HG02798 (cell line): ENCODE results near the gene PER2.

Experiments used
- ATAC-seq: cut with Tn5 transposase; IDR thresholded peaks from one replicate; pipeline ENCODE4 v1.9.1; 2021; ENCODE audit warnings: mild to moderate bottlenecking; ENCODE audit not compliant: unreplicated experiment, poor library complexity

Gene PER2

GRCh38 chr2:238254095-238254723 is 34.2 kb downstream of the PER2 start:
- ATAC-seq = no peak

DNA sequence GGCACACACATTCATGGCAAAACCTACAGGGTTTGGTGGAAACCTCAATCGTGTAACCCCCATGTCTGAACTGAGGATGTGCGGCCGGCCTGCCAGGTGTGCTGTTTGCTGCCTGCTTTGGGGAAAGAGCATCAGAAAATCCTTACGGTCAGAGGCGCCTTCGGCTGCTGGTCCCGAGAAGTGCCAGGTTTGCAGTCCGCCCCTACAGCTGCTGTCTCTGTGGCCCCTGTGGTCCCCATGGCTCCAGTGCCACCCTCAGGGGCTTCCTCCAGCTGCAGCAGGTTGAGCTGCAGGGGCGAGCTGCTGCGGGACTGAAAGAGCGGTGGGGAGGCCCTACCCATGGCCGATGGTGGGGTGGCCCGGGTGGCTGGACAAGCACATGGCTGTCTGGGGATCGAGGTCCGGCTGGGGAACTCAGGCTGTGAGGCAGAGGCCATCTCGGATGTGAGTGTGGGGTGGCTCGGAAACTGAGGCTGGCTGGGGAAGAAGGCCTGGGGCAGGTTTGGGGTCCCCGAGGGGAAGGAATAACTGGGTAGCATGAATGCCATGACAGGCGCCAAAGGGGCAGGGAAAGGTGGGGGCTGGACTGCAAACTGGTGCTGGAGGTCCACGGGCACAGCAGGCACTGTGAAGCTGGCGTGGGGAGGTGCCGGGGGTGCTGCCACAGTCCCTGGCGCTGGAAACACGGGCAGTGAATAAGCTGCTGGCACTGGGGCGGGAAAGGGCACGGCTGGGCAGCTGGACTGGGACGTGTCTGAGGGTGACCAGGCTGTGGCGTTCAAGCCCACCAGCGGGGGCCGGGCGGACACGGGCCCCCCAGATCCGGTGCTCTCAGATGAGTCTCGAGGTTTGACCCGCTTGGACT is 35.4 kb downstream of the PER2 start:
- ATAC-seq = no peak

DNA sequence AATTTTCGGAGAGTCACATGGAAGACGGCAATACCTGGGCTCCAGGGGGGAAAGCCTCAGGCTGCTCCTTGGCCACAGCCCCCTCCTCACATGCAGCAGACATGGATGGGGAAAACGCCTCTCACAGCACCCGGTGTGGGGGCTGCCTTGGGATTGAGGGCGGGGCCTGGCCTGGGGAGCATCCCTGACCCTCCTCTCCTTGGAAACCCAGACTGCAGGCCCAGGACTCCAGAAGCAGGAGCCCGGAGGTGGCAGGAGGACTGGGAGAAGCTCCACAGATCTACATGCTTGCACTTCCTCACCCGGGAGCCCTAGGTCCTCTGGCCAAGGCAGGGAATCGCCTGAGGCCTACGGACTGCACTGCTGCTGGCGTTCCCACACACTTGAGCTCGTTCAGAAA is 36.4 kb downstream of the PER2 start:
- no peak for ATAC-seq

GRCh38 chr2:238251331-238251730 is 37.1 kb downstream of the PER2 start:
- no peak for ATAC-seq

DNA sequence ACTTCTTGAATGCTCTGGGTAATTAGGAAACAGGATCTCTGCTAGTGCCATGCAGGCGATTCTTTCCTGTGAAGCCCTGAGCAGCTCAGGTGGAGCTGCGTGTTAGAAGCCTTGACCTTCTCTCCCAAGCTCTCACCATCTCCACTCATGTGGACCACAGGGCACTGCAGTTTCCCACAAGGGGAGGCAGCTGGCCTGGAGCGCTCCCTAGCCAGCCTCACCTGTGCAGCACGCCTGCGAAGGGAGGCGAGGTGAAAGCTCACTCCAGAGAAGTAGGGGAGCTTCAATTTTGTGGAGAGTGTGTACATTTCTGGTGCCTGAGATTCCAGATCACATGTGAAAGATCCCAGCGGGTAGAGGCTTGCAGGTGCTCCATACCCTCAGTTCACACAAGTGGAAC is 37.5 kb downstream of the PER2 start:
- no peak for ATAC-seq

- no peak for ATAC-seq
Measured at GRCh38 chr2:238247841-238248453, 40.5 kb downstream of the PER2 start.

- no peak for ATAC-seq
Measured at GRCh38 chr2:238247002-238247822, 41.2 kb downstream of the PER2 start.

GRCh38 chr2:238244151-238244550 is 44.3 kb downstream of the PER2 start:
- no peak for ATAC-seq

GRCh38 chr2:238243496-238244076 is 44.8 kb downstream of the PER2 start:
- ATAC-seq = no peak

GRCh38 chr2:238242731-238243495 is 45.5 kb downstream of the PER2 start:
- no peak for ATAC-seq

DNA sequence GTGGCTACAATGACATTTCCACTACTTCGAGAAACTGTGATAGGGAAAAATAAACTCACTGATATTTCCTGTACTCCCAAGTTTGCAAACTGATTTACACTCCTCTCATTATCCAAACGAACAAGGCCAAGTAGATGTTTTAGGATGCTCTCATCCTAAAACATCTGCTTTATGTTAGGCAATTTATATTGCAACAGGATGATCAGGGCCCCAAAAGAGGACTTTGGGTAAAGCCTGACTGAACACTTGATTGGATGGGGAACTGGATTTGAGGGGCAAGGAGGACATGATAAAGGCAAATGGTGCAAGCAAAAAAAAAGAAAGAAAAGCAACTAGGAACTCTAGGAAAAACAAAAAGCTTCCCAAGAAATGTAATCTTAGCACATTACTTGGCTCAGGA is 46.4 kb downstream of the PER2 start:
- no peak for ATAC-seq

DNA sequence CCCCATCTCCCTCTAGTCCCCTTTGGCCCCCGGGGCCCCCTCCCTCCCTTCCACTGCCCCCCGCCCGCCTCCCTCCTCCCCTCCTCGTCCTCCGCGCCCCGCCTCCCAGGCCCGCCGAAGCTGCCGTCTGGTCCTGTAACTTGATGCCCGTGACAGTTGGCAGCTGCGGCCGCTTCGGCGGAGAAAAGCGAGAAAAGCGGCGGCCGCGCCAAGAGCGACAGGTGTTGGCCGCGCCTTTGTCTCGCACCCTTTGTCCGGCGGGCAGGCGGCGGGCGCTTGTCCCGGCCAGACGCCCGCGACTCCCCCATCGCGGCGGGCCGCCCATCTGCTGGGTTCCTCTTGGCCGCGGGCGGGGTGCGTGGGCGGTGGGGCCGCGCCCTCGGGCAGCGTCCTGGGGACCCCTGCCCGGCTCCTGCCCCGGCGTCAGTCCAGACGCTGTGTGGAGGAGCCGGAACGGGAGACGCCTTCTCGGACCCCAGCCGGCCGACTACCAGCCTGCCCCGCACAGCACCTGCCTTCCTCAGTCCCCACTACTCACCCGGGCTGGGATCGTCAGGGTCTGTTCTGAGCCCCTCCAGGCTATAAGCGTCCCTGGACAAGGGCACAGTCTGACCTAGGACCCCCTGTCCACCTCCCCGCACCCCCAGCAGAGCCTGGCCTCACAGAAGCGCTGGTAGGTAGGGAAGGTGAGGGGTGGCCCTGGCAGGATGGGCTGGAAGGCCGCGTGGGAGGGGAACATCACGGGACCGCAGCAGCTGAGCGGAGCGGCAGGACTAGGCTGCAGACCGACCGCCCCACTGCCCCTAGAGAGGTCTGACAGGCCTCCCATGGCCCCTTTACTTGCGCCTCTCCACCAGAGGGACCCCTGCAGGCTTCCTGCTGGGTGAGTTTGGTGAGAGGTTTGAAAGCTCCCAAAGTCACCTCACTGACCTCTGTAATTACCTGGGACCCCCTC is 47.4 kb downstream of the PER2 start:
- ATAC-seq = no peak

DNA sequence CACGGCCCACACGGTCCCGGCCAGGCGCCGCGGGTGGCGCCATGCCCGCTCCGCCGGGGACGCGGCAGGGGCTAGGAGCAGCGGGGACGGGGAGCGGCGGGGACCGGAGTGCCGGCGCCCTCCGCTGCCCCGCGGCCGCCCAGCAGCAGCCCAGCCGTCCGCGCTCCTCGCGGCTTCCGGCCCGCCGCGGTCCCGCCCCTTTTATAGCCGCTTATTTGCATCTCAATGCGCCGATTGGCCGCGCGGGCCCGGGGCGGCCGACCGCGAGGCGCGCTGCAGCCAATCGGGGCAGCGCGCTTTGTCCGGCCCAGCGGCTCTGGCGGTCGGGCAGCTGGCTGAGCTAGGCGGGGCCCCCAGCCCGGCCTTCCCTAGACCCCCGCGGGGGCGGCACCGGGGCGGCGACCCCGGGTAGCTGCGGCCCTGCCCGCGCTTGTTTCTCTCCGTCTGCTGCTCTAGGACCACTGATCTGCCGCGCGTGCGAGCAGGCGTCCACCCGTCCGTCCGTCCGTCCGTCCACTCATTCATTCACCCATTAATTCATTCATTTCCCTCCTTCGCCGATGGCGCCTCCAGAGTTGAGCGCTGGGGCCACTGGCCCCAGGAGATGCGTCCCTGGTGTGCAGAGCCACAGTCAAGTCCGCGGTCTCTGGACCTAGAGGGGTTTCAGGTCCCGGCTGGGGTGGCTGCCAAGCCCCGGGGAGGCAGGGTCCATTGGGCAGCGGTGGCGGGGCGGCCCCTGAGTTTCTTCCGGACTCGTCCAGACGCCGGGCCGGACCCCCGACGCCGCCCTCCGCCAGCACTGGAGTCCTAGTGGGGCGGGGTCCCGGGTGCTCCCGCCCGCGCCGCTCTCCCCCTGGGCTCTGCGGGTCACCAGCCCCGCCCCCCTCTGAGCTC is 48.3 kb downstream of the PER2 start, which contains the start of gene HES6:
Gene HES6, minus strand, starts transcription at position 176 of the 894 bp plus-strand sequence. Its CDS starts 133 bp downstream, at position 43.
- ATAC-seq = peak; percentile 88

- ATAC-seq = peak; percentile 11
Measured at GRCh38 chr2:238239543-238239862, 48.9 kb downstream of the PER2 start.

DNA sequence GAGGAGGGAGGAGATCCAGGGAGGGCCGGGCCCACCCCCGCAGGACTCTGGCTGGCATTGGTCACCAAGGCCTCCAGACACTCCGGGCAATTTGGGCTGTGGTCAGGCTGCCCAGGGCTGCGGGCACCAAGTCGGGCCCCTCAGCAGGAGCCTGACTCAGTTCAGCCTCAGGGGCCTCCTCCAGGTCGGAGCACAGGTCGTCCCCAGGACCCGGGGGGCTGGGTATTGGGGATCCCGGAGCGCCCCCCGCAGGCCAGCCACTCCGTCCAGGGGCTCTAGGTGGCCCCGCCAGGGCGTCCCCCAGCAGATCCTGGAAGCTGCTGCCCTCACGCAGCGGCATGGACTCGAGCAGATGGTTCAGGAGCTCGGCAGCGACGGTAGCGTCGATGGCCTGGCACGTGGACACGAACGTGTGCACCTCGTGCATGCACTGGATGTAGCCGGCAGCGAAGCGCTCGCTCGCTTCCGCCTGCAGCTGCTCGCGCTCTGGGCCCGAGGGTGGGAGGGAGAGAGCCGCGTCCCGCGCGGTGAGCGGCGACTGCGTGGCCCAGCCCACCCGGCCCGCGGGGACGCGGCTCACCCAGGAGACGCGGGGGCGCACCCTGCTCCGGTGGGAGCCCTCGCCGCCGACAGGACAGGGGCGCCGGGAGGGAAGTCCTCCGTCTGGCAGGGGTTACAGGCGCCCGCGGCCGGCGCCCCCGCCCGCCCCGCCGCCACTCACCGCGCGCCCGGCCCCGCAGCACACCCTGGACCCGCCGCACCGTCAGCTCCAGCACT is 49.5 kb downstream of the PER2 start:
- ATAC-seq = peak; percentile 1

DNA sequence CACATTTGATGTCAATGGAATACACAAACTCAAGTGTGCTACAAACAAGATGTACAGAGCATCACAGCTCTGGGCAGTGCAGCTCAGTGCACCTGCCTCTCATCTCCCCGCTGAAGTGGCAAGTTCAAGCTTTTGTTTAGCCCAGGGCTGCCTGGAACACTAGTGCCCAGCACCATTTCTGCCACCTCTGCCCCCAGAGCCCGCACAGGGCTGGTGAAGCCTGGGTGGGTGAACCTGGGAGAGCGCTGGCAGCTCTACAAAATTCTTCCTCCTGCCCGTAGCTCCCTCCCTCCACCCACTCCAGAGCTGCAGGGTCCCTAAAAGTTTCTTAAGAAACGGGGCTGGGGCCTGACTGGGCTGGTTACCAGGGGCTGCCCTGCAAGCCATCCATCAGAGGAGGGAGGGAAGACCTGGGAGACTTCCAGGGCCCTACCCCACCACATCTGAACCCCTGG is 50.1 kb downstream of the PER2 start:
- no peak for ATAC-seq
